Endometrial microvascular endothelial cells (primary cell): ENCODE data around the gene FBXO21. TPM values are rescaled to one million over a fixed set of nuclear protein-coding genes. Genes with fewer than 3 reads are reported as not detected.

ENCODE experiments used
- in situ Hi-C: cut with HindIII; loops from 2 replicates; pipeline ENCODE4 v1.10.0; 2017; ENCODE audit warnings: low sequenced_read_pairs, low pct_unique_long_range_greater_than_20kb; ENCODE audit errors: inconsistent ontology term
- total RNA-seq: library from RNA; depleted of rRNA; stranded (reverse); fragments of >200 nt; gene quantifications from one replicate; pipeline ENCODE4 v1.2.3, GENCODE V29; 2015; ENCODE audit errors: inconsistent ontology term

Gene FBXO21
- total RNA-seq, 1 donor from 2014 or later: 74.2 TPM

GRCh38 chr12:117172168-117172567 is 18.1 kb downstream of the FBXO21 start:
- in situ Hi-C loops: no loop called here

GRCh38 chr12:117171499-117172162 is 18.6 kb downstream of the FBXO21 start:
- in situ Hi-C loops: no loop called here

GRCh38 chr12:117169548-117169947 is 20.7 kb downstream of the FBXO21 start:
- in situ Hi-C loops: no loop called here

- in situ Hi-C loops: no loop called here
Measured at GRCh38 chr12:117168976-117169375, 21.3 kb downstream of the FBXO21 start.

- in situ Hi-C loops: no loop called here
Measured at GRCh38 chr12:117167769-117168168, 22.5 kb downstream of the FBXO21 start.

- in situ Hi-C loops: no loop called here
Measured at GRCh38 chr12:117166107-117166506, 24.2 kb downstream of the FBXO21 start.

- in situ Hi-C loops: no loop called here
Measured at GRCh38 chr12:117165342-117165741, 24.9 kb downstream of the FBXO21 start.

- in situ Hi-C loops: no loop called here
Measured at GRCh38 chr12:117162633-117163032, 27.6 kb downstream of the FBXO21 start.

- in situ Hi-C loops: no loop called here
Measured at GRCh38 chr12:117162167-117162539, 28.1 kb downstream of the FBXO21 start.

- in situ Hi-C loops: no loop called here
Measured at GRCh38 chr12:117161460-117162166, 28.7 kb downstream of the FBXO21 start.

- in situ Hi-C loops: no loop called here
Measured at GRCh38 chr12:117159674-117160073, 30.6 kb downstream of the FBXO21 start.

GRCh38 chr12:117158911-117159553 is 31.2 kb downstream of the FBXO21 start:
- in situ Hi-C loops: no loop called here

GRCh38 chr12:117158096-117158495 is 32.2 kb downstream of the FBXO21 start:
- in situ Hi-C loops: no loop called here

- in situ Hi-C loops: no loop called here
Measured at GRCh38 chr12:117155278-117156060, 34.8 kb downstream of the FBXO21 start.

- in situ Hi-C loops: no loop called here
Measured at GRCh38 chr12:117152793-117153775, 37.2 kb downstream of the FBXO21 start.

GRCh38 chr12:117151403-117152031 is 38.8 kb downstream of the FBXO21 start:
- in situ Hi-C loops: no loop called here

- in situ Hi-C loops: no loop called here
Measured at GRCh38 chr12:117149431-117149830, 40.8 kb downstream of the FBXO21 start.

- in situ Hi-C loops: no loop called here
Measured at GRCh38 chr12:117148642-117149041, 41.6 kb downstream of the FBXO21 start.
